K562 (cell line): ENCODE data around the gene KCNAB2. TPM values are rescaled to one million over a fixed set of nuclear protein-coding genes. Genes with fewer than 3 reads are reported as not detected.

Experiments used
- ATAC-seq: fragments of 200-7000 bp; cut with Tn5 transposase; 3 replicates; pipeline ENCODE4 v1.9.1; 2020; ENCODE audit warnings: moderate library complexity
- BruUV-seq: library from RNA; stranded (reverse); fragments of 400-500 nt; replicated peaks from 2 replicates; lab custom pipeline; 2021; lab: Mats Ljungman, UMichigan
- CTCF ChIA-PET: fragments of 300-600 bp; formaldehyde crosslinking; extraction: SDS; loops from one replicate; lab custom pipeline; 2021; ENCODE audit warnings: low intra/inter-chr PET ratio; lab: Yijun Ruan, JAX
- POLR2A ChIA-PET: fragments of 300-600, 350-650 bp; sonication (Branson Sonifier 250); formaldehyde crosslinking; extraction: SDS; loops from one replicate; lab custom pipeline; 2021; ENCODE audit warnings: antibody characterized with exemption, inconsistent platforms; lab: Yijun Ruan, JAX
- DNase-seq, 4 experiments: peaks; one replicate each; pipeline versions ENCODE4 v3.0.0 to v3.0.0-alpha.2; 2011 to 2018; ENCODE audit warnings: low spot score in 3 of 4, mixed read lengths in 3 of 4; ENCODE audit errors: extremely low read depth in 1 of 4
- FAIRE-seq: peaks from 2 replicates; lab custom pipeline; 2011; peaks lifted over from hg19 to GRCh38; lab: Jason Lieb, UNC
- H2AFZ ChIP-seq: 2 replicates; pipeline ENCODE4 v1.6.0; 2011; ENCODE audit warnings: low read depth, low read length, control low read depth, inconsistent platforms
- H3K27ac ChIP-seq: fragments of 200-600 bp; 3 replicates; pipeline ENCODE4 v1.8.0; 2011; ENCODE audit warnings: low read depth, mild to moderate bottlenecking, control low read depth, inconsistent platforms, low read length, moderate library complexity, mixed read lengths; ENCODE audit errors: extremely low read depth
- H3K27me3 ChIP-seq, 2 experiments: fragments of 300-600 bp in 1 of 2; 2 replicates in 1 of 2; 3 replicates in 1 of 2; pipeline versions ENCODE4 v1.6.0 to v1.8.0; 2011; ENCODE audit warnings: inconsistent platforms in 2 of 2, low read length in 2 of 2, mild to moderate bottlenecking in 1 of 2, mixed read lengths in 1 of 2, moderate library complexity in 1 of 2; ENCODE audit not compliant: control insufficient read depth in 2 of 2, insufficient read depth in 2 of 2
- H3K36me3 ChIP-seq: fragments of 300-600 bp; 3 replicates; pipeline ENCODE4 v1.8.0; 2011; ENCODE audit warnings: mild to moderate bottlenecking, low read length, inconsistent platforms; ENCODE audit not compliant: control insufficient read depth, insufficient read depth
- H3K4me1 ChIP-seq, 2 experiments: fragments of 200-600 bp in 1 of 2; replicated peaks in 1 of 2; 2 replicates in 1 of 2; 3 replicates in 1 of 2; pipeline versions ENCODE4 v1.5.1 to v1.8.0; 2011; ENCODE audit warnings: inconsistent platforms in 2 of 2, low read length in 2 of 2, mild to moderate bottlenecking in 1 of 2, mixed read lengths in 1 of 2, moderate library complexity in 1 of 2; ENCODE audit not compliant: control insufficient read depth in 2 of 2, insufficient read depth in 2 of 2
- H3K4me2 ChIP-seq: 2 replicates; pipeline ENCODE4 v1.6.1; 2011; ENCODE audit warnings: low read length, control low read depth, inconsistent platforms, mixed read lengths; ENCODE audit not compliant: insufficient read depth
- H3K4me3 ChIP-seq: fragments of 200-600 bp; sonication (generic), shearing (Covaris generic); 2 replicates; pipeline ENCODE4 v1.5.1; 2016; ENCODE audit warnings: control low read depth, inconsistent platforms
- H3K79me2 ChIP-seq: fragments of 200-600 bp; 3 replicates; pipeline ENCODE4 v1.8.0; 2011; ENCODE audit warnings: low read length, inconsistent platforms; ENCODE audit not compliant: control insufficient read depth, insufficient read depth
- H3K9ac ChIP-seq, 2 experiments: 2 replicates each; pipeline versions ENCODE4 v1.6.0 to v1.6.1; 2011; ENCODE audit warnings: low read depth in 2 of 2, low read length in 2 of 2, control low read depth in 1 of 2, inconsistent platforms in 1 of 2, mild to moderate bottlenecking in 1 of 2, mixed read lengths in 1 of 2; ENCODE audit not compliant: insufficient read depth in 1 of 2
- H3K9me1 ChIP-seq: one replicate; pipeline ENCODE4 v1.6.0; 2011; ENCODE audit warnings: inconsistent platforms, mild to moderate bottlenecking, low read length, moderate library complexity; ENCODE audit not compliant: control insufficient read depth, insufficient read depth
- H3K9me3 ChIP-seq: replicated peaks from 2 replicates; pipeline ENCODE4 v1.5.1; 2011; ENCODE audit warnings: low read depth, low read length, inconsistent platforms; ENCODE audit not compliant: control insufficient read depth, insufficient read depth
- H4K20me1 ChIP-seq: replicated peaks from 2 replicates; pipeline ENCODE4 v1.6.1; 2011; ENCODE audit warnings: low read length, inconsistent platforms, mixed read lengths; ENCODE audit not compliant: control insufficient read depth, insufficient read depth
- ASH1L ChIP-seq: fragments of 450-650 bp; IDR thresholded peaks from 2 replicates; pipeline ENCODE4 v1.6.1; 2018; ENCODE audit warnings: borderline replicate concordance, mild to moderate bottlenecking, low read depth; ENCODE audit not compliant: partially characterized antibody
- ETV6 ChIP-seq, 3 experiments: fragments of 150-350 bp in 1 of 3; sonication (generic) in 1 of 3; formaldehyde crosslinking in 1 of 3; IDR thresholded peaks; 2 replicates each; pipeline versions ENCODE4 v1.6.1 to v1.8.0; 2014 to 2022; ENCODE audit warnings: borderline replicate concordance in 2 of 3, low read depth in 2 of 3, antibody characterized with exemption in 1 of 3, low read length in 1 of 3, mild to moderate bottlenecking in 1 of 3, missing genetic modification reagents in 1 of 3
- LARP7 ChIP-seq: fragments of 450-650 bp; IDR thresholded peaks from 2 replicates; pipeline ENCODE4 v1.6.1; 2016
- RAD51 ChIP-seq: fragments of 450-650 bp; IDR thresholded peaks from 2 replicates; pipeline ENCODE4 v1.7.1; 2016; ENCODE audit warnings: low read depth, mild to moderate bottlenecking, borderline replicate concordance
- RUNX1 ChIP-seq: sonication (generic); IDR thresholded peaks from 2 replicates; pipeline ENCODE4 v1.6.1; 2016; ENCODE audit warnings: antibody characterized with exemption, low read depth
- SRSF7 ChIP-seq: fragments of 200-400 bp; formaldehyde crosslinking; optimal IDR thresholded peaks from 2 replicates; pipeline ENCODE3; 2017; ENCODE audit warnings: mild to moderate bottlenecking, low read depth, low read length
- TARDBP ChIP-seq: fragments of 450-650 bp; IDR thresholded peaks from 2 replicates; pipeline ENCODE4 v1.6.1; 2016
- TBP ChIP-seq: optimal IDR thresholded peaks from 2 replicates; pipeline ENCODE3; 2011; ENCODE audit warnings: low read depth, low read length, improper control_type of control experiment
- U2AF1 ChIP-seq: fragments of 200-400 bp; formaldehyde crosslinking; optimal IDR thresholded peaks from 2 replicates; pipeline ENCODE3; 2017; ENCODE audit warnings: mild to moderate bottlenecking, low read depth, low read length, moderate library complexity
- ZNF165 ChIP-seq: fragments of 250-450 bp; sonication (Bioruptor Pico); IDR thresholded peaks from 2 replicates; pipeline ENCODE4 v1.4.0; 2020; ENCODE audit warnings: borderline replicate concordance
- WGBS: fragments of 100-300 bp; shearing (Covaris generic); methylation state at CpG from one replicate; pipeline ENCODE4 v1.1.6; 2016; ENCODE audit warnings: low coverage, mixed read lengths; ENCODE audit not compliant: insufficient coverage; ENCODE audit errors: missing lambda C conversion rate; 5-methylcytosine and 5-hydroxymethylcytosine counted together
- in situ Hi-C: fragments of 300-500 bp; cut with MboI; formaldehyde crosslinking; loops from 4 replicates; pipeline ENCODE4 v1.15.0; 2018; ENCODE audit warnings: inconsistent platforms, mixed read lengths
- intact Hi-C: fragments of 100-400 bp; cut with micrococcal nuclease; formaldehyde crosslinking; loops from 2 replicates; pipeline ENCODE4 v1.14.2; 2022
- polyA plus RNA-seq, 8 experiments: library from polyadenylated mRNA; depleted of rRNA in 4 of 8; stranded (reverse) in 5 of 8; unstranded in 3 of 8; fragments of >200 nt; fragmentation: Nextera tagmentation in 2 of 8; fragmentation: Illumina TruSeq in 1 of 8; extraction: Ambion mirVana in 2 of 8; extraction: Trizol in 1 of 8; gene quantifications; 2 replicates each; pipeline versions ENCODE4 v1.2.1 to v1.2.3, GENCODE V29; 2011 to 2014; ENCODE audit warnings: inconsistent platforms in 1 of 8, missing spikeins in 1 of 8
- total RNA-seq, 7 experiments: library from RNA; depleted of rRNA in 6 of 7; stranded (reverse); fragments of >200 nt in 6 of 7; fragmentation: Illumina TruSeq in 2 of 7; extraction: Trizol in 2 of 7; gene quantifications; 2 replicates each; pipeline versions ENCODE4 v1.2.1 to v1.2.3, GENCODE V29; 2011 to 2021; ENCODE audit warnings: low replicate concordance in 1 of 7
- TF ChIP-seq, protein P1 (sequence below): fragments of 450-650 bp; conservative IDR thresholded peaks from 2 replicates; pipeline ENCODE4 v1.6.1; 2016; ENCODE audit warnings: missing genetic modification characterization, low read depth, mild to moderate bottlenecking, missing compliant biosample characterization, moderate library complexity
- TF ChIP-seq, protein P2 (sequence below): fragments of 450-650 bp; formaldehyde crosslinking; IDR thresholded peaks from 2 replicates; pipeline ENCODE4 v1.4.0; 2022; ENCODE audit warnings: missing genetic modification characterization
- TF ChIP-seq, protein P3 (sequence below): sonication (generic); formaldehyde crosslinking; IDR thresholded peaks from 2 replicates; pipeline ENCODE4 v1.8.0; 2022; ENCODE audit warnings: missing genetic modification reagents, mild to moderate bottlenecking, borderline replicate concordance

Gene KCNAB2
- total and polyA plus RNA-seq, 9 of the 15 experiments (the other 6 are each of a cell fraction or from before 2014, with no cell fraction given) = 1.8 to 15.8 (median 7.1) TPM

DNA sequence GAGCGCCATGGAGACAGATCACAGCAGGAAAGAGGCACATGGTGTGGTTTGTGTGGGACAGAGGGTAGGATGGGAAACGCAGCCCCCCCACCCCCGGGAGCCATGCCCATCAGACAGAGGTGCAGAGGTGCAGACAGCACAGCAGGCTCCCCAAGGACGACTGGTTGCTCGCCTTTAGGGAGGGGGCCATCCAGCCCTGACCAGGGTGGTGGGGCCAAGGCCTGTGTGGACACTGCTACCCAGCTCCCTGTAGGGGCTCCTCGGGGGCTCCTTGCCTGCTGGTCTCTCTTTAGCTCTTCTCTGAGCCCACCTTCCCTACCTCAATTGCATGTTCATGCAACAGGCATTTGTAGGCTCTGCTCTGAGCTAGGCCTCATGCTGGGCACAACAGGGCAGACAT, 3.7 kb downstream of the KCNAB2 start (continued):
- TF ChIP-seq, protein P1, sequence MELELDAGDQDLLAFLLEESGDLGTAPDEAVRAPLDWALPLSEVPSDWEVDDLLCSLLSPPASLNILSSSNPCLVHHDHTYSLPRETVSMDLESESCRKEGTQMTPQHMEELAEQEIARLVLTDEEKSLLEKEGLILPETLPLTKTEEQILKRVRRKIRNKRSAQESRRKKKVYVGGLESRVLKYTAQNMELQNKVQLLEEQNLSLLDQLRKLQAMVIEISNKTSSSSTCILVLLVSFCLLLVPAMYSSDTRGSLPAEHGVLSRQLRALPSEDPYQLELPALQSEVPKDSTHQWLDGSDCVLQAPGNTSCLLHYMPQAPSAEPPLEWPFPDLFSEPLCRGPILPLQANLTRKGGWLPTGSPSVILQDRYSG = no peak
- TF ChIP-seq SRSF7 (no peak), TARDBP (no peak)

DNA sequence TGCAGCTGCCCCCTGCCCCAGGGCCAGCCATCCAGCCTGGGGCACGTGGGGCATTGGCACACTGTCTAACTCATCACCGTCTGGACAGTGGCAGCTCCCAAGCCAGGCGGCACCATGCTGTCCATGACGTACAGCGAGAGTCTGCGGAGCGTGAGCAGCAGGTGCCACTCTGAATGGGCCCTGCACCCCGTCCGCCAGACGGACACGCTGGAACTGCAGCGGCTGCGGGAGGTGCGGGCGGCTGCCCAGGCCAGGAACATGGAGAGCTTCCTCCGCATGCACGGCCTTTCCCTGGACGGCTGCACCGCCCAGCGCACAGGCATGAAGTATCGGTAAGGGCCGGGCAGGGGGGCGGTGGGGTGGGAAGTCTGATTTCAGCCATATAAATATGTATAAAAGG, 5.7 kb downstream of the KCNAB2 start:
- Histone ChIP-seq H3K27ac (no peak overlapping the region), H3K9me3 (no peaks in the 10 kb centered on the region), H3K4me2 (no peak overlapping the region), H3K4me3 (no peak overlapping the region), H3K9ac (no peak overlapping the region), H3K4me1 (peaks cover 0 to 3% of the 10 kb centered on the region in 2 experiments; a peak in 1 of 5 replicates), H3K27me3 (peaks cover 0 to 25% of the 10 kb centered on the region in 2 experiments; a peak in 2 of 5 replicates), H3K79me2 (no peaks in the 10 kb centered on the region), H4K20me1 (peaks cover 52% of the 10 kb centered on the region), H3K36me3 (no peaks in the 10 kb centered on the region), H2AFZ (no peak overlapping the region), H3K9me1 (no peaks in the 10 kb centered on the region)
- TF ChIP-seq RUNX1 (no peak), RAD51 (no peak), ASH1L (no peak), ETV6 (IDR thresholded peaks at IDR 0.05; ENCODE audit: borderline replicate concordance in 1 of 2, low read depth in 2 of 2, low read length in 1 of 2) (no peak), ETV6 (CRISPR knock-in tag; IDR thresholded peaks at IDR 0.05; ENCODE audit: borderline replicate concordance) (no peak), ZNF165 (no peak), U2AF1 (no peak), TBP (no peak), LARP7 (no peak)
- TF ChIP-seq, protein P2, sequence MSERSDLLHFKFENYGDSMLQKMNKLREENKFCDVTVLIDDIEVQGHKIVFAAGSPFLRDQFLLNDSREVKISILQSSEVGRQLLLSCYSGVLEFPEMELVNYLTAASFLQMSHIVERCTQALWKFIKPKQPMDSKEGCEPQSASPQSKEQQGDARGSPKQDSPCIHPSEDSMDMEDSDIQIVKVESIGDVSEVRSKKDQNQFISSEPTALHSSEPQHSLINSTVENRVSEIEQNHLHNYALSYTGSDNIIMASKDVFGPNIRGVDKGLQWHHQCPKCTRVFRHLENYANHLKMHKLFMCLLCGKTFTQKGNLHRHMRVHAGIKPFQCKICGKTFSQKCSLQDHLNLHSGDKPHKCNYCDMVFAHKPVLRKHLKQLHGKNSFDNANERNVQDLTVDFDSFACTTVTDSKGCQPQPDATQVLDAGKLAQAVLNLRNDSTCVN (CRISPR knock-in tag) = no peak
- TF ChIP-seq, protein P3, sequence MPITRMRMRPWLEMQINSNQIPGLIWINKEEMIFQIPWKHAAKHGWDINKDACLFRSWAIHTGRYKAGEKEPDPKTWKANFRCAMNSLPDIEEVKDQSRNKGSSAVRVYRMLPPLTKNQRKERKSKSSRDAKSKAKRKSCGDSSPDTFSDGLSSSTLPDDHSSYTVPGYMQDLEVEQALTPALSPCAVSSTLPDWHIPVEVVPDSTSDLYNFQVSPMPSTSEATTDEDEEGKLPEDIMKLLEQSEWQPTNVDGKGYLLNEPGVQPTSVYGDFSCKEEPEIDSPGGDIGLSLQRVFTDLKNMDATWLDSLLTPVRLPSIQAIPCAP = no peak
- CTCF ChIA-PET = no interaction called here
- in situ Hi-C loops = no loop called here
- FAIRE-seq = no peak
- BruUV-seq = no TSS peak
- POLR2A ChIA-PET = interaction anchor here (0.6 to 1.1 kb wide), 4 partner anchors 10 to 198 kb away, joined by 3 to 4 read pairs (median 4); no protein-coding TSS in a partner anchor
- ATAC-seq = no peak
- intact Hi-C loops = loop anchor here (5.0 kb wide), 1 partner anchor 291 kb away; no protein-coding TSS in a partner anchor
- no peak for DNase-seq
- WGBS = 43% methylated on average over 23 of the region's 23 CpGs
